Thoracic aorta (tissue), 2 donors: ENCODE data around the gene KRCC1. TPM values are rescaled to one million over a fixed set of nuclear protein-coding genes. Genes with fewer than 3 reads are reported as not detected.

Experiments used
- ATAC-seq: fragments of 150-250 bp; one replicate; pipeline ENCODE4 v1.8.0; 2017; ENCODE audit warnings: low read depth; ENCODE audit not compliant: insufficient number of reproducible peaks, low FRiP score
- DNase-seq: peaks from one replicate; pipeline ENCODE4 v3.0.0-alpha.2; 2020; ENCODE audit warnings: low spot score
- H3K27ac ChIP-seq, 2 donors: fragments of 200-600 bp; sonication (generic); 1 replicate in 1 of 2; 2 replicates in 1 of 2; pipeline ENCODE4 v1.5.1; 2016; ENCODE audit warnings: mild to moderate bottlenecking in 2 of 2, moderate library complexity in 2 of 2
- H3K27me3 ChIP-seq: fragments of 200-600 bp; sonication (generic); replicated peaks from 2 replicates; pipeline ENCODE4 v1.6.0; 2016; ENCODE audit warnings: mild to moderate bottlenecking; ENCODE audit not compliant: insufficient read depth
- H3K36me3 ChIP-seq: fragments of 200-600 bp; sonication (generic); one replicate; pipeline ENCODE4 v1.5.1; 2016
- H3K4me1 ChIP-seq, 2 donors: fragments of 200-600 bp; sonication (generic); 1 replicate in 1 of 2; 2 replicates in 1 of 2; pipeline versions ENCODE4 v1.5.1 to v1.6.0; 2016; ENCODE audit warnings: low read depth in 2 of 2, mild to moderate bottlenecking in 1 of 2; ENCODE audit not compliant: control insufficient read depth in 1 of 2
- H3K4me3 ChIP-seq: fragments of 200-600 bp; sonication (generic); 2 replicates; pipeline ENCODE4 v1.5.1; 2016; ENCODE audit warnings: mild to moderate bottlenecking
- H3K9me3 ChIP-seq: fragments of 200-600 bp; sonication (generic); 2 replicates; pipeline ENCODE4 v1.5.1; 2016
- CTCF ChIP-seq: fragments of 200-600 bp; sonication (generic); IDR thresholded peaks from one replicate; pipeline ENCODE4 v1.5.1; 2019; ENCODE audit warnings: antibody characterized with exemption
- total RNA-seq, 2 donors: library from RNA; depleted of rRNA; stranded (reverse); fragments of >200 nt; gene quantifications; one replicate each; pipeline versions ENCODE4 v1.1.0 to v1.2.3, GENCODE V29; 2016

Gene KRCC1
- total RNA-seq, 2 donors from 2014 or later: 13.8 to 13.9 TPM

DNA sequence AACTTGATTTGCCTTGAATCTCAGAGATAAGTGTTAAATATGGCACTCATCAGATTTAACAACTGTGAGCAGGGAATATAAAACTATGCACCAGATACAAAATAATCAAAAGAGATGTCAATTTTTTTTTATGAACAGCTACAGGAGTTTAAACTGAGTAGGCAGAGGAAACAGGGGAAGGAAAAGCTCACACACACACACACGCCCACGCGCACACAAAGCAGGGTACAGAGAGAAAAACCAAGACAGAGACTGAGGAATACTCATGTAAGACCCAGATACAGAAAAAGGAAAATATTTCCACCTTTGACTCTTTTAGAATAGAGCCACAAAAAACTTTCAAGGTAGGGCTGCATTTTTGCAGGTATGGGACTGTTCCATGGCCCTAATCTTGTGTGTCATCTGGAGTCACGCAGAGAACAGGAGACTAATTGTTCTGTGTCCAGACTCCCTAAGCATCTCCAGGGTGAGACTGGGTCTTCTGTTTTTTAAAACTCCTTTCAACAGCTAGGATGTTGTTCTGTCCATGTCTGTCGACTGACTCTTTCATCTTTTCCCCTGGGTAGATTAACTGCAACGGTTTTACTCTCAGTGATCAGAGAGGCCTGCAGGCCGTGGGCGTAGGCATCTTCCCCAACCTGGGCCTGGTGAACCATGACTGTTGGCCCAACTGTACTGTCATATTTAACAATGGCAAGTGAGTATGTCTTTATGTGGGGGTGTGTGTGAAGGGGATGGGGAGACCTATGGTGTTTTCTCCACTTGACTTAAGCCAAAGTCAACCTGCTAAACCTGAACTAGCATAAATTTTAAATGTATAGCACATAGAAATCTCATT is 35.1 kb upstream of the KRCC1 start:
- Histone ChIP-seq H3K4me3 (no peak overlapping the region), H3K36me3 (no peaks in the 10 kb centered on the region), H3K27me3 (no peaks in the 10 kb centered on the region), H3K4me1 (no peaks in the 10 kb centered on the region), H3K9me3 (no peaks in the 10 kb centered on the region), H3K27ac (no peak overlapping the region)
- TF ChIP-seq CTCF: no peak
- ATAC-seq: no peak
- no peak for DNase-seq

GRCh38 chr2:88088999-88089398 is 33.4 kb upstream of the KRCC1 start:
- TF ChIP-seq CTCF: no peak
- Histone ChIP-seq H3K4me1 (no peaks in the 10 kb centered on the region), H3K27ac (no peak overlapping the region), H3K9me3 (no peaks in the 10 kb centered on the region), H3K4me3 (no peak overlapping the region), H3K27me3 (no peaks in the 10 kb centered on the region), H3K36me3 (no peaks in the 10 kb centered on the region)
- DNase-seq (no peak), ATAC-seq (no peak)

GRCh38 chr2:88087763-88088162 is 32.2 kb upstream of the KRCC1 start:
- no peak for TF ChIP-seq CTCF
- DNase-seq (no peak), ATAC-seq (no peak)
- H3K36me3 ChIP-seq: no peaks in the 10 kb centered on the region
- H3K4me3 ChIP-seq: no peak overlapping the region
- H3K27me3 ChIP-seq: no peaks in the 10 kb centered on the region
- no peaks in the 10 kb centered on the region for H3K9me3 ChIP-seq
- H3K4me1 ChIP-seq: no peaks in the 10 kb centered on the region
- H3K27ac ChIP-seq: no peak overlapping the region

- no peaks in the 10 kb centered on the region for H3K36me3 ChIP-seq
- no peak for ATAC-seq
- no peaks in the 10 kb centered on the region for H3K9me3 ChIP-seq
- no peak for DNase-seq
- no peak overlapping the region for H3K4me3 ChIP-seq
- H3K4me1 ChIP-seq: no peaks in the 10 kb centered on the region
- no peak overlapping the region for H3K27ac ChIP-seq
- no peak for TF ChIP-seq CTCF
- H3K27me3 ChIP-seq: no peaks in the 10 kb centered on the region
These were observed 31.5 kb upstream of the KRCC1 start for GRCh38 chr2:88087073-88087472.

DNA sequence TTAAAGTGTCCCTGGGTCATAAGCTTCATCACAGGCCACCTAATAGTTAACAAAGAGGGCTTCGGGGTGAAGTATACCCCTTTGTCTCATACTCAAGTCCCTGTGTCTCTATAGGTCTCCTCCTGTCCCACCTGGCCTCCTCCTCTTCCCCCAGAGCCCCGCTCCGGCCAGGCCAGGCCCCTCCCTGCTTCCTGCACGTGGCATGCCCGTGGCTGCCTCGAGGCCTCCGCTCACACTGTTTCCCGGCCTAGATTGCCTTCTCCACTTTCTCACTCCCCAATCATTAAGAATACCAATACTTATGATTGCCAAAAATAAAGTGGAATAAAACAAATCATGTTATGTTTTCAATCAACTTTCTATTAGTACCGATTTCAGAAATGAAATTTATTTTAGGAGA is 30.8 kb upstream of the KRCC1 start:
- Histone ChIP-seq H3K4me3 (no peak overlapping the region), H3K9me3 (no peaks in the 10 kb centered on the region), H3K27me3 (no peaks in the 10 kb centered on the region), H3K27ac (no peak overlapping the region), H3K36me3 (no peaks in the 10 kb centered on the region), H3K4me1 (no peaks in the 10 kb centered on the region)
- TF ChIP-seq CTCF: no peak
- no peak for DNase-seq
- no peak for ATAC-seq
